Upper lobe of left lung (tissue), 4 donors: Measurements from ENCODE around the gene PNRC2.

Experiments
- EP300 ChIP-seq, 4 donors: sonication (generic); formaldehyde crosslinking; IDR thresholded peaks; one replicate each; pipeline ENCODE4 v1.5.1; 2017; ENCODE audit warnings: antibody characterized with exemption in 4 of 4, control low read depth in 2 of 4
- POLR2A ChIP-seq, 4 donors: fragments of 450-650 bp; IDR thresholded peaks; one replicate each; pipeline ENCODE4 v1.5.1; 2016 to 2017; ENCODE audit warnings: antibody characterized with exemption in 4 of 4, mild to moderate bottlenecking in 2 of 4
- TF ChIP-seq, protein P1 (sequence below), 6 experiments: fragments of 450-650 bp in 4 of 6; fragments of 200-600 bp in 2 of 6; sonication (generic) in 2 of 6; IDR thresholded peaks; one replicate each; pipeline ENCODE4 v1.5.1; 2016 to 2019; ENCODE audit warnings: antibody characterized with exemption in 6 of 6

DNA sequence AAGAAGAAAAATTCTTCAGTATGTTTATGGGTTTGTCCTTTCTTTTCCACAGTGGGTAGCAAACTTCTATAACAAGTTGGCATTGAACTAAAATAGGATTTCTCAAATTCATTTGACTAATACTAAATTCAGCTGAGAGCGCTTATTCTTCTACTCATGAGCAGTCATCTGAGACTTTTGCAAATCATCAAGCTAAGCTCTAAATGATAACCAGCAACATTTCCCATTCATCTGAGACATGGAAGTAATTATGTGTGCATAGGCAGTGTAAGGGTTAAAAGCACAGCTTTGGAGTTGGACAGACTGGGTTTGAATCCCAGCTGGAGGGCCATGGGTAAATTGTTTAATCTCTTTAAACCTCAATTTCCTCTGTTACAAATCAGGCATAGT lies 28.1 kb upstream of the PNRC2 start:
- TF ChIP-seq, protein P1, sequence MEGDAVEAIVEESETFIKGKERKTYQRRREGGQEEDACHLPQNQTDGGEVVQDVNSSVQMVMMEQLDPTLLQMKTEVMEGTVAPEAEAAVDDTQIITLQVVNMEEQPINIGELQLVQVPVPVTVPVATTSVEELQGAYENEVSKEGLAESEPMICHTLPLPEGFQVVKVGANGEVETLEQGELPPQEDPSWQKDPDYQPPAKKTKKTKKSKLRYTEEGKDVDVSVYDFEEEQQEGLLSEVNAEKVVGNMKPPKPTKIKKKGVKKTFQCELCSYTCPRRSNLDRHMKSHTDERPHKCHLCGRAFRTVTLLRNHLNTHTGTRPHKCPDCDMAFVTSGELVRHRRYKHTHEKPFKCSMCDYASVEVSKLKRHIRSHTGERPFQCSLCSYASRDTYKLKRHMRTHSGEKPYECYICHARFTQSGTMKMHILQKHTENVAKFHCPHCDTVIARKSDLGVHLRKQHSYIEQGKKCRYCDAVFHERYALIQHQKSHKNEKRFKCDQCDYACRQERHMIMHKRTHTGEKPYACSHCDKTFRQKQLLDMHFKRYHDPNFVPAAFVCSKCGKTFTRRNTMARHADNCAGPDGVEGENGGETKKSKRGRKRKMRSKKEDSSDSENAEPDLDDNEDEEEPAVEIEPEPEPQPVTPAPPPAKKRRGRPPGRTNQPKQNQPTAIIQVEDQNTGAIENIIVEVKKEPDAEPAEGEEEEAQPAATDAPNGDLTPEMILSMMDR (IDR thresholded peaks at IDR 0.05): no peak
- TF ChIP-seq POLR2A (IDR thresholded peaks at IDR 0.05): no peak
- no peak for TF ChIP-seq EP300 (IDR thresholded peaks at IDR 0.05)
